Sigmoid colon (tissue), 7 donors: ENCODE data around the gene SHISA2. TPM values are rescaled to one million over a fixed set of nuclear protein-coding genes. Genes with fewer than 3 reads are reported as not detected.

Source experiments
- DNase-seq: peaks from one replicate; pipeline ENCODE4 v3.0.0-alpha.2; 2019
- H3K27ac ChIP-seq, 4 donors: fragments of 200-600 bp; sonication (generic); one replicate each; pipeline ENCODE4 v1.5.1; 2016 to 2019; ENCODE audit warnings: mild to moderate bottlenecking in 1 of 4
- H3K27me3 ChIP-seq, 3 donors: fragments of 200-600 bp; sonication (generic); one replicate each; pipeline ENCODE4 v1.5.1; 2019; ENCODE audit warnings: mild to moderate bottlenecking in 1 of 3
- H3K36me3 ChIP-seq, 4 donors: fragments of 200-600 bp; sonication (generic); one replicate each; pipeline ENCODE4 v1.5.1; 2016 to 2019
- H3K4me1 ChIP-seq, 4 donors: fragments of 200-600 bp; sonication (generic); one replicate each; pipeline ENCODE4 v1.5.1; 2017 to 2019
- H3K4me3 ChIP-seq, 4 donors: fragments of 200-600 bp; sonication (generic); one replicate each; pipeline ENCODE4 v1.5.1; 2017 to 2019; ENCODE audit warnings: mild to moderate bottlenecking in 2 of 4, moderate library complexity in 1 of 4
- H3K9me3 ChIP-seq, 4 donors: fragments of 200-600 bp in 3 of 4; sonication (generic) in 3 of 4; one replicate each; pipeline versions ENCODE4 v1.5.1 to v1.6.1; 2013 to 2019
- EP300 ChIP-seq, 4 donors: sonication (generic); formaldehyde crosslinking; IDR thresholded peaks; one replicate each; pipeline ENCODE4 v1.6.1; 2017; ENCODE audit warnings: antibody characterized with exemption in 4 of 4
- POLR2A ChIP-seq, 2 donors: fragments of 450-650 bp; IDR thresholded peaks; one replicate each; pipeline ENCODE4 v1.6.1; 2016; ENCODE audit warnings: antibody characterized with exemption in 2 of 2, mild to moderate bottlenecking in 2 of 2, moderate library complexity in 2 of 2
- POLR2AphosphoS5 ChIP-seq, 4 donors: sonication (generic); formaldehyde crosslinking; IDR thresholded peaks; one replicate each; pipeline ENCODE4 v1.6.1; 2017; ENCODE audit warnings: antibody characterized with exemption in 4 of 4
- WGBS, 2 donors: extraction: QIAGEN DNeasy Blood & Tissue Kit; methylation state at CpG; one replicate each; pipeline ENCODE4 v1.1.7; 2013; 5-methylcytosine and 5-hydroxymethylcytosine counted together
- intact Hi-C: fragments of 100-400 bp; cut with DNase I; formaldehyde crosslinking; loops from one replicate; pipeline ENCODE4 v1.15.1; 2023
- polyA plus RNA-seq, 3 donors: library from polyadenylated mRNA; stranded (reverse); fragments of 200-250 nt; gene quantifications; one replicate each; pipeline ENCODE4 v1.2.3, GENCODE V29; 2013
- total RNA-seq, 4 donors: library from RNA; depleted of rRNA; stranded (reverse); fragments of >200 nt; gene quantifications; one replicate each; pipeline ENCODE4 v1.1.0, GENCODE V29; 2016
- TF ChIP-seq, protein P1 (sequence below), 4 experiments: fragments of 450-650 bp in 3 of 4; fragments of 200-600 bp in 1 of 4; IDR thresholded peaks; one replicate each; pipeline ENCODE4 v1.5.1; 2016 to 2019; ENCODE audit warnings: antibody characterized with exemption in 4 of 4, mild to moderate bottlenecking in 3 of 4, moderate library complexity in 2 of 4
- donor health status: healthy with polysubstance abuse.
- donor health status: Bipolar disorder and iron deficiency.
- donor health status: healthy.

The SHISA2 gene
- total and polyA plus RNA-seq, 7 donors = 0.14 to 0.36 (median 0.23) TPM; not detected in 3

DNA sequence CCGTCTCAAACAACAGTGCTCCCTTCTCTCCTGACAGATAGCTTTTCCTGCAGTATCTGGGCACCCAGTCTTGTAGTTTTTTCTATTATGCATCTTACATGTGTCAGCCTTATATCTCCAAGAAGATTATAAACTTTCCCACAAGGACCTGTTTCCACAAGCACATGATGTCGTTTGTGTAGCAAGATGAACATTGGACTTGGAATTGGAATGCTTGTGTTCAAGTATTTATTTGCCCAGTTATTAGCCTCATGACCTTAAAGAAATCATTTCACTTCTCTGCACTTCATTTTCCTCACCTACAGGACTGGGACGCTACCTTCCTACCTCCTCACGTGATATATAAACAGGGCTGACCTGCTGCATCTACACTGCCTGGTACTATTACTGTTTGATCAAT lies 21.5 kb downstream of the SHISA2 start:
- no peaks in the 10 kb centered on the region for H3K36me3 ChIP-seq
- no peak overlapping the region for H3K27ac ChIP-seq
- 73 to 90% methylated on average over 4 of the region's 4 CpGs for WGBS, 2 donors
- H3K4me3 ChIP-seq = no peak overlapping the region
- intact Hi-C loops = no loop called here
- H3K9me3 ChIP-seq = no peaks in the 10 kb centered on the region
- H3K27me3 ChIP-seq = peaks cover 0 to 2% (median 0%) of the 10 kb centered on the region in 3 donors
- no peaks in the 10 kb centered on the region for H3K4me1 ChIP-seq
- DNase-seq = no peak
- TF ChIP-seq, protein P1, sequence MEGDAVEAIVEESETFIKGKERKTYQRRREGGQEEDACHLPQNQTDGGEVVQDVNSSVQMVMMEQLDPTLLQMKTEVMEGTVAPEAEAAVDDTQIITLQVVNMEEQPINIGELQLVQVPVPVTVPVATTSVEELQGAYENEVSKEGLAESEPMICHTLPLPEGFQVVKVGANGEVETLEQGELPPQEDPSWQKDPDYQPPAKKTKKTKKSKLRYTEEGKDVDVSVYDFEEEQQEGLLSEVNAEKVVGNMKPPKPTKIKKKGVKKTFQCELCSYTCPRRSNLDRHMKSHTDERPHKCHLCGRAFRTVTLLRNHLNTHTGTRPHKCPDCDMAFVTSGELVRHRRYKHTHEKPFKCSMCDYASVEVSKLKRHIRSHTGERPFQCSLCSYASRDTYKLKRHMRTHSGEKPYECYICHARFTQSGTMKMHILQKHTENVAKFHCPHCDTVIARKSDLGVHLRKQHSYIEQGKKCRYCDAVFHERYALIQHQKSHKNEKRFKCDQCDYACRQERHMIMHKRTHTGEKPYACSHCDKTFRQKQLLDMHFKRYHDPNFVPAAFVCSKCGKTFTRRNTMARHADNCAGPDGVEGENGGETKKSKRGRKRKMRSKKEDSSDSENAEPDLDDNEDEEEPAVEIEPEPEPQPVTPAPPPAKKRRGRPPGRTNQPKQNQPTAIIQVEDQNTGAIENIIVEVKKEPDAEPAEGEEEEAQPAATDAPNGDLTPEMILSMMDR (IDR thresholded peaks at IDR 0.05) = no peak
- TF ChIP-seq POLR2A (IDR thresholded peaks at IDR 0.05) (no peak), POLR2AphosphoS5 (IDR thresholded peaks at IDR 0.05) (no peak), EP300 (IDR thresholded peaks at IDR 0.05) (no peak)

DNA sequence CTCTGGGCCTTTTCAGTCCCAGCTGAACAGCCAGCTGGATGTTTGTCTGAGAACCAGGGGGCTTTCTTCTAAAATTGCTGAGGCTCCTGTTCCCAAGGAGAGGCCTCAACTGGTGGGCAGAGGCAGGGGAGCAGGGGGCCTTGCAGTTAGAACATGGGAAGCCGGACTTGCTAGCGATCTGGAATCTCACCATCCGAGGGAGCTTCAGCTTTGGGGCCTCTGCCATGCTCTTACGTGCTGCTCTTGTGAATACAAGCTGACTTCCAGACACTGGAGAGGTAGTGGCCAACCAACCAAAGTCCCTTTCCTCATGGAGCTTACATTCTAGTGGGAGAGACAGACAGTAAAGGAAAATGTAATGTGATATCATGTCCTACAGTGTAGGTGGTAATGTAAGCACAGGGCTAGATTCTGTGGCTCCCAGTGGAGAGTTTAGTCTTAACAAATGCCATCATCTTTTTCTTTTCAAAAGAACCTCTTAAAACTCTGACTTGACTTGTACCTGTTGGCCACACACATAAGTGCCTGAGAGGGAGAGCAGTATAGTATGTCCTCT lies 22.2 kb downstream of the SHISA2 start:
- TF ChIP-seq POLR2AphosphoS5 (IDR thresholded peaks at IDR 0.05) (no peak), POLR2A (IDR thresholded peaks at IDR 0.05) (no peak), EP300 (IDR thresholded peaks at IDR 0.05) (no peak)
- TF ChIP-seq, protein P1 (IDR thresholded peaks at IDR 0.05) = no peak
- Histone ChIP-seq H3K27ac (no peak overlapping the region), H3K36me3 (no peaks in the 10 kb centered on the region), H3K4me3 (no peak overlapping the region), H3K9me3 (no peaks in the 10 kb centered on the region), H3K27me3 (no peaks in the 10 kb centered on the region), H3K4me1 (no peaks in the 10 kb centered on the region)
- no peak for DNase-seq
- 89 to 95% methylated on average over 4 of the region's 4 CpGs for WGBS, 2 donors
- intact Hi-C loops = no loop called here

DNA sequence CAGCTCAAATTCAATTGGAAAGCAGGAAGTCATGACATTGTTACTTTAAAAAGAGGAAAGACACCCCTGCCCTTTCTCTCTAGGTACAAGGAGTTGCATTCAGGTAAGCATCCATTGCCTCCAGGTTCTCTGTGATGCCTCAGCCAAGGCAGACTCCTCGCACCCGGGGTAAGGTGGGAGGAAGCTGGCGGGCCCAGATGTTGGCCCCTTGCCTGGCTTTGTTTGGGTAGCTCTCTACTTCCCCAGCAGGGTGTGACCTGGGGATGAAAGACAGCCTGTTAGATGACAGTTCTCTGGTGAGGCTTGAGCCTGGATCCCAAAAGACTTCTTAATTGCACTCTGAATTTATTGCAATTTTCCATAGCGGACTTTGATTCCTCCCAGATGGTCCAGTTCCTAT lies 25.6 kb downstream of the SHISA2 start:
- Histone ChIP-seq H3K27ac (no peak overlapping the region), H3K36me3 (no peaks in the 10 kb centered on the region), H3K4me1 (no peaks in the 10 kb centered on the region), H3K9me3 (no peaks in the 10 kb centered on the region), H3K4me3 (no peak overlapping the region), H3K27me3 (no peaks in the 10 kb centered on the region)
- no peak for TF ChIP-seq POLR2A (IDR thresholded peaks at IDR 0.05)
- TF ChIP-seq POLR2AphosphoS5 (IDR thresholded peaks at IDR 0.05) = no peak
- no peak for TF ChIP-seq EP300 (IDR thresholded peaks at IDR 0.05)
- TF ChIP-seq, protein P1 (IDR thresholded peaks at IDR 0.05) = no peak
- WGBS, 2 donors = 69 to 82% methylated on average over 4 of the region's 4 CpGs
- intact Hi-C loops = no loop called here
- no peak for DNase-seq

DNA sequence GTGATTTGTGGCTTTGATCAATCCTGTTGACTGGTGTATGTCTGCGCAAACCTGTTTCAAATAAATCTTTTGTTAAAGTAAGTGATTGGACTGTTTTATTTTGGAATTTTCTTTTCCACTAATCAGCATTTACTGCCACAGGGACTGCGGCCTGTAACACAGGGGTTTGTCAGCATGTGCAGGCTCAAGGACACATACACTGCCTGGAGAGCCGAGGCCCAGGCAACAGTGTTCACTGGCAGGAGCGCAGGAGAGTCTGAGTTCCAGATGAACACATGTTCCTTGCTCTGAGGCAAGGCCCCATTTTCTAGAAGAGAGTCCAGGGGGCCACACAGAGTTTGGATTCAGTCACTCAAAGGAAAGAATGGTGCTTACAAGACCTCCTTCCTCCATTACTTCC lies 26.0 kb downstream of the SHISA2 start:
- Histone ChIP-seq H3K36me3 (no peaks in the 10 kb centered on the region), H3K27me3 (no peaks in the 10 kb centered on the region), H3K9me3 (no peaks in the 10 kb centered on the region), H3K4me1 (no peaks in the 10 kb centered on the region), H3K27ac (no peak overlapping the region), H3K4me3 (no peak overlapping the region)
- no peak for DNase-seq
- TF ChIP-seq, protein P1 (IDR thresholded peaks at IDR 0.05) = no peak
- TF ChIP-seq POLR2A (IDR thresholded peaks at IDR 0.05) (no peak), POLR2AphosphoS5 (IDR thresholded peaks at IDR 0.05) (no peak), EP300 (IDR thresholded peaks at IDR 0.05) (no peak)
- intact Hi-C loops = no loop called here
- WGBS, 2 donors = 94 to 95% methylated on average over 4 of the region's 4 CpGs

DNA sequence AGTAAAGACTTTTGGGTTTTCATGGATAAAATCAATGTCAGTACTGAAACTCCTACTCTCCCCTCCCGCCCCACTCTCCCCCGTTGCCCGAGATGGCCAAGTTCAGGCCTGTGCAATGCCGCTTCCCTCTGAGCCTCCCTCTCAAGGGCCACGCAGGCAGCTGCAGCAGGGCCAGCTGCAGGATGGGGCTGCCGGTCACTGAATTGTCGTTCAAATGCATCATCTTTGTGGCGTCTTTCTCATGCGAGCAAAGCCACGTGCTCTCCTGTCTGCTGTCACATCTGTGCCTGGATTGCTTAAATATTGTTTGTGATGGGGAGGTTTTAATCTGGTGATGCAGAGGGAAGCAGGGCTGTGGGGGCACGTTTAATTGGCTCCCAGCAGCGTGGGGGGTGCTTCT lies 26.6 kb downstream of the SHISA2 start:
- H3K27me3 ChIP-seq = no peaks in the 10 kb centered on the region
- WGBS, 2 donors = 73 to 82% methylated on average over 12 of the region's 12 CpGs
- H3K27ac ChIP-seq = no peak overlapping the region
- no peaks in the 10 kb centered on the region for H3K9me3 ChIP-seq
- no peak overlapping the region for H3K4me3 ChIP-seq
- no peak for TF ChIP-seq POLR2A (IDR thresholded peaks at IDR 0.05)
- TF ChIP-seq, protein P1 (IDR thresholded peaks at IDR 0.05) = no peak
- TF ChIP-seq POLR2AphosphoS5 (IDR thresholded peaks at IDR 0.05) = no peak
- DNase-seq = no peak
- intact Hi-C loops = no loop called here
- no peaks in the 10 kb centered on the region for H3K4me1 ChIP-seq
- no peaks in the 10 kb centered on the region for H3K36me3 ChIP-seq
